ENCODE results near the gene FMO5. TPM values are rescaled to one million over a fixed set of nuclear protein-coding genes. Genes with fewer than 3 reads are reported as not detected.

FMO5 gene
- total and polyA plus RNA-seq, 2 of the 13 experiments (the other 11 are each of a cell fraction or from before 2014, with no cell fraction given) = 48.2 to 149 TPM

DNA sequence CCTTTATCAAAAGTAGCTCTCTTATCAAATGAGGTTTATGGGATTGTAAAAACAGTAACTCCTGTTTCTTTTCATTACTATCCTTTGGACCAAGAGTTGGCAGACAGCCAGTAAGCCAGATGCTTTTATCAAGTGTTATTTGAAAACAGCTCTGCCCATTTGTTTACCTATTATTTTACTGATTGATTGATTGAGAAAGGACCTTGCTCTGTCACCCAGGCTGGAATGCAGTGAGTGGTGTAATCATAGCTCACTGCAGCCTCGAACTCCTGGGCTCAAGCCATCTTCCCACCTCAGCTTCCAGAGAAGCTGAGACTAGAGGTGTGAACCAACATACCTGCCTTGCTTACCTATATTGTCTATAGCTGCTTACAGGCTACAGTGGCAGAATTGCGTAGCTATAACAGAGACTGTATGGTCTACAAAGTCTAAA lies 56.5 kb downstream of the FMO5 start (continued):
- TF ChIP-seq REXO4 (CRISPR knock-in tag; IDR thresholded peaks at IDR 0.05; ENCODE audit: borderline replicate concordance) = no peak
- TF ChIP-seq ZNF570 (CRISPR knock-in tag; IDR thresholded peaks at IDR 0.05; ENCODE audit: borderline replicate concordance) = no peak
- TF ChIP-seq ZNF3 (CRISPR knock-in tag; IDR thresholded peaks at IDR 0.05) = no peak
- TF ChIP-seq ZNF782 (CRISPR knock-in tag; IDR thresholded peaks at IDR 0.05; ENCODE audit: borderline replicate concordance) = no peak
- TF ChIP-seq, protein P1, sequence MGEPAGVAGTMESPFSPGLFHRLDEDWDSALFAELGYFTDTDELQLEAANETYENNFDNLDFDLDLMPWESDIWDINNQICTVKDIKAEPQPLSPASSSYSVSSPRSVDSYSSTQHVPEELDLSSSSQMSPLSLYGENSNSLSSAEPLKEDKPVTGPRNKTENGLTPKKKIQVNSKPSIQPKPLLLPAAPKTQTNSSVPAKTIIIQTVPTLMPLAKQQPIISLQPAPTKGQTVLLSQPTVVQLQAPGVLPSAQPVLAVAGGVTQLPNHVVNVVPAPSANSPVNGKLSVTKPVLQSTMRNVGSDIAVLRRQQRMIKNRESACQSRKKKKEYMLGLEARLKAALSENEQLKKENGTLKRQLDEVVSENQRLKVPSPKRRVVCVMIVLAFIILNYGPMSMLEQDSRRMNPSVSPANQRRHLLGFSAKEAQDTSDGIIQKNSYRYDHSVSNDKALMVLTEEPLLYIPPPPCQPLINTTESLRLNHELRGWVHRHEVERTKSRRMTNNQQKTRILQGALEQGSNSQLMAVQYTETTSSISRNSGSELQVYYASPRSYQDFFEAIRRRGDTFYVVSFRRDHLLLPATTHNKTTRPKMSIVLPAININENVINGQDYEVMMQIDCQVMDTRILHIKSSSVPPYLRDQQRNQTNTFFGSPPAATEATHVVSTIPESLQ (CRISPR knock-in tag; conservative IDR thresholded peaks at IDR 0.05) = no peak
- TF ChIP-seq, protein P2, sequence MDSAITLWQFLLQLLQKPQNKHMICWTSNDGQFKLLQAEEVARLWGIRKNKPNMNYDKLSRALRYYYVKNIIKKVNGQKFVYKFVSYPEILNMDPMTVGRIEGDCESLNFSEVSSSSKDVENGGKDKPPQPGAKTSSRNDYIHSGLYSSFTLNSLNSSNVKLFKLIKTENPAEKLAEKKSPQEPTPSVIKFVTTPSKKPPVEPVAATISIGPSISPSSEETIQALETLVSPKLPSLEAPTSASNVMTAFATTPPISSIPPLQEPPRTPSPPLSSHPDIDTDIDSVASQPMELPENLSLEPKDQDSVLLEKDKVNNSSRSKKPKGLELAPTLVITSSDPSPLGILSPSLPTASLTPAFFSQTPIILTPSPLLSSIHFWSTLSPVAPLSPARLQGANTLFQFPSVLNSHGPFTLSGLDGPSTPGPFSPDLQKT (CRISPR knock-in tag; IDR thresholded peaks at IDR 0.05; ENCODE audit: borderline replicate concordance) = no peak
- no peak for TF ChIP-seq ZNF337 (CRISPR knock-in tag; IDR thresholded peaks at IDR 0.05; ENCODE audit: borderline replicate concordance, low read depth)
- no peak for TF ChIP-seq ZIK1 (CRISPR knock-in tag; IDR thresholded peaks at IDR 0.05; ENCODE audit: borderline replicate concordance, low read depth)
- TF ChIP-seq THYN1 (CRISPR knock-in tag; IDR thresholded peaks at IDR 0.05; ENCODE audit: borderline replicate concordance, low read depth) = no peak
- peak; percentile 58 for TF ChIP-seq FOXP1 (IDR thresholded peaks at IDR 0.05)
- peak; percentile 91 for TF ChIP-seq FOXP1 (CRISPR knock-in tag; IDR thresholded peaks at IDR 0.05)
- no peak for TF ChIP-seq KLF9 (CRISPR knock-in tag; IDR thresholded peaks at IDR 0.05; ENCODE audit: low read depth)
- TF ChIP-seq, protein P3, sequence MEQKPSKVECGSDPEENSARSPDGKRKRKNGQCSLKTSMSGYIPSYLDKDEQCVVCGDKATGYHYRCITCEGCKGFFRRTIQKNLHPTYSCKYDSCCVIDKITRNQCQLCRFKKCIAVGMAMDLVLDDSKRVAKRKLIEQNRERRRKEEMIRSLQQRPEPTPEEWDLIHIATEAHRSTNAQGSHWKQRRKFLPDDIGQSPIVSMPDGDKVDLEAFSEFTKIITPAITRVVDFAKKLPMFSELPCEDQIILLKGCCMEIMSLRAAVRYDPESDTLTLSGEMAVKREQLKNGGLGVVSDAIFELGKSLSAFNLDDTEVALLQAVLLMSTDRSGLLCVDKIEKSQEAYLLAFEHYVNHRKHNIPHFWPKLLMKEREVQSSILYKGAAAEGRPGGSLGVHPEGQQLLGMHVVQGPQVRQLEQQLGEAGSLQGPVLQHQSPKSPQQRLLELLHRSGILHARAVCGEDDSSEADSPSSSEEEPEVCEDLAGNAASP (CRISPR knock-in tag; IDR thresholded peaks at IDR 0.05; ENCODE audit: borderline replicate concordance) = peak; percentile 21; the same call in 1 of the 2 replicates
- no peak for TF ChIP-seq POGZ (CRISPR knock-in tag; IDR thresholded peaks at IDR 0.05)
- TF ChIP-seq, protein P4, sequence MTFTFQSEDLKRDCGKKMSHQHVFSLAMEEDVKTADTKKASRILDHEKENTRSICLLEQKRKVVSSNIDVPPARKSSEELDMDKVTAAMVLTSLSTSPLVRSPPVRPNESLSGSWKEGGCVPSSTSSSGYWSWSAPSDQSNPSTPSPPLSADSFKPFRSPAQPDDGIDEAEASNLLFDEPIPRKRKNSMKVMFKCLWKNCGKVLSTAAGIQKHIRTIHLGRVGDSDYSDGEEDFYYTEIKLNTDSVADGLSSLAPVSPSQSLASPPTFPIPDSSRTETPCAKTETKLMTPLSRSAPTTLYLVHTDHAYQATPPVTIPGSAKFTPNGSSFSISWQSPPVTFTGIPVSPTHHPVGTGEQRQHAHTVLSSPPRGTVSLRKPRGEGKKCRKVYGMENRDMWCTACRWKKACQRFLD (CRISPR knock-in tag; IDR thresholded peaks at IDR 0.05; ENCODE audit: borderline replicate concordance) = no peak
- peak; percentile 77; the same call in 1 of the 2 replicates for TF ChIP-seq PITX1 (CRISPR knock-in tag; IDR thresholded peaks at IDR 0.05)
- TF ChIP-seq, protein P5, sequence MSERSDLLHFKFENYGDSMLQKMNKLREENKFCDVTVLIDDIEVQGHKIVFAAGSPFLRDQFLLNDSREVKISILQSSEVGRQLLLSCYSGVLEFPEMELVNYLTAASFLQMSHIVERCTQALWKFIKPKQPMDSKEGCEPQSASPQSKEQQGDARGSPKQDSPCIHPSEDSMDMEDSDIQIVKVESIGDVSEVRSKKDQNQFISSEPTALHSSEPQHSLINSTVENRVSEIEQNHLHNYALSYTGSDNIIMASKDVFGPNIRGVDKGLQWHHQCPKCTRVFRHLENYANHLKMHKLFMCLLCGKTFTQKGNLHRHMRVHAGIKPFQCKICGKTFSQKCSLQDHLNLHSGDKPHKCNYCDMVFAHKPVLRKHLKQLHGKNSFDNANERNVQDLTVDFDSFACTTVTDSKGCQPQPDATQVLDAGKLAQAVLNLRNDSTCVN (CRISPR knock-in tag; IDR thresholded peaks at IDR 0.05; ENCODE audit: borderline replicate concordance) = peak; percentile 32; the same call in 1 of the 2 replicates
- TF ChIP-seq ZNF781 (CRISPR knock-in tag; IDR thresholded peaks at IDR 0.05; ENCODE audit: borderline replicate concordance, not compliant biosample characterization) = no peak
- no peak for TF ChIP-seq NFATC3 (CRISPR knock-in tag; IDR thresholded peaks at IDR 0.05)
- TF ChIP-seq, protein P6, sequence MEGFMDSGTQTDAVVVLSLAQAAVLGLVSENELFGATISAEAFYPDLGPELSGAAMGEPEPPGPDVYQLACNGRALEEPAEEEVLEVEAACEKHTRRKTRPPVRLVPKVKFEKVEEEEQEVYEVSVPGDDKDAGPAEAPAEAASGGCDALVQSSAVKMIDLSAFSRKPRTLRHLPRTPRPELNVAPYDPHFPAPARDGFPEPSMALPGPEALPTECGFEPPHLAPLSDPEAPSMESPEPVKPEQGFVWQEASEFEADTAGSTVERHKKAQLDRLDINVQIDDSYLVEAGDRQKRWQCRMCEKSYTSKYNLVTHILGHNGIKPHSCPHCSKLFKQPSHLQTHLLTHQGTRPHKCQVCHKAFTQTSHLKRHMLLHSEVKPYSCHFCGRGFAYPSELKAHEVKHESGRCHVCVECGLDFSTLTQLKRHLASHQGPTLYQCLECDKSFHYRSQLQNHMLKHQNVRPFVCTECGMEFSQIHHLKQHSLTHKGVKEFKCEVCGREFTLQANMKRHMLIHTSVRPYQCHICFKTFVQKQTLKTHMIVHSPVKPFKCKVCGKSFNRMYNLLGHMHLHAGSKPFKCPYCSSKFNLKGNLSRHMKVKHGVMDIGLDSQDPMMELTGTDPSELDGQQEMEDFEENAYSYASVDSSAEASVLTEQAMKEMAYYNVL (CRISPR knock-in tag; IDR thresholded peaks at IDR 0.05; ENCODE audit: borderline replicate concordance) = no peak
- TF ChIP-seq ZSCAN30 (CRISPR knock-in tag; IDR thresholded peaks at IDR 0.05) = no peak
- no peak; the same call in 1 of the 2 replicates for TF ChIP-seq GABPB1 (CRISPR knock-in tag; IDR thresholded peaks at IDR 0.05)

Data from HepG2 (cell line).